NCI-H526 treated with DMSO at 0.1 percent for 48 hours (cell line): Measurements from ENCODE around the gene PTPRN2.
"Not testable (repeated sequence)": the region's sequence is repeated elsewhere in the genome, so short reads cannot be mapped to it uniquely, and the experiment has no call there.

Source experiments
- DNase-seq: peaks from one replicate; lab custom pipeline; 2025; lab: John Stamatoyannopoulos, UW

PTPRN2 gene

DNA sequence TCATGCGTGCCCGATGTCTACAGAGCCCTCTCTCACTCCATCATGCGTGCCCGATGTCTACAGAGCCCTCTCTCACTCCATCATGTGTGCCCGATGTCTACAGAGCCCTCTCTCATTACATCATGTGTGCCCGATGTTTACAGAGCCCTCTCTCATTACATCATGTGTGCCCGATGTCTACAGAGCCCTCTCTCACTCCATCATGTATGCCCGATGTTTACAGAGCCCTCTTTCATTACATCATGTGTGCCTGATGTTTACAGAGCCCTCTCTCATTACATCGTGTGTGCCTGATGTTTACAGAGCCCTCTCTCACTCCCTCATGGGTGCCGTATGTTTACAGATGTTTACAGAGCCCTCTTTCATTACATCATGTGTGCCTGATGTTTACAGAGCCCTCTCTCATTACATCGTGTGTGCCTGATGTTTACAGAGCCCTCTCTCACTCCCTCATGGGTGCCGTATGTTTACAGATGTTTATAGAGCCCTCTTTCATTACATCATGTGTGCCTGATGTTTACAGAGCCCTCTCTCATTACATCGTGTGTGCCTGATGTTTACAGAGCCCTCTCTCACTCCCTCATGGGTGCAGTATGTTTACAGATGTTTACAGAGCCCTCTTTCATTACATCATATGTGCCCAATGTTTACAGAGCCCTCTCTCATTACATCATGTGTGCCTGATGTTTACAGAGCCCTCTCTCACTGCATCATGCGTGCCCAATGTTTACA, 739.7 kb downstream of the PTPRN2 start:
- DNase-seq, result not testable (repeated sequence)

DNA sequence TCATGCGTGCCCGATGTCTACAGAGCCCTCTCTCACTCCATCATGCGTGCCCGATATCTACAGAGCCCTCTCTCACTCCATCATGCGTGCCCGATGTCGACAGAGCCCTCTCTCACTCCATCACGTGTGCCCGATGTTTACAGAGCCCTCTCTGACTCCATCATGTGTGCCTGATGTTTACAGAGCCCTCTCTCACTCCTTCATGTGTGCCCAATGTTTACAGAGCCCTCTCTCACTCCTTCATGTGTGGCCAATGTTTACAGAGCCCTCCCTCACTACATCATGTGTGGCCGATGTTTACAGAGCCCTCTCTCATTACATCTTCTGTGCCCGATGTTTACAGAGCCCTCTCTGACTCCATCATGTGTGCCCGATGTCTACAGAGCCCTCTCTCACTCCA, 740.9 kb downstream of the PTPRN2 start:
- not testable (repeated sequence) for DNase-seq

DNA sequence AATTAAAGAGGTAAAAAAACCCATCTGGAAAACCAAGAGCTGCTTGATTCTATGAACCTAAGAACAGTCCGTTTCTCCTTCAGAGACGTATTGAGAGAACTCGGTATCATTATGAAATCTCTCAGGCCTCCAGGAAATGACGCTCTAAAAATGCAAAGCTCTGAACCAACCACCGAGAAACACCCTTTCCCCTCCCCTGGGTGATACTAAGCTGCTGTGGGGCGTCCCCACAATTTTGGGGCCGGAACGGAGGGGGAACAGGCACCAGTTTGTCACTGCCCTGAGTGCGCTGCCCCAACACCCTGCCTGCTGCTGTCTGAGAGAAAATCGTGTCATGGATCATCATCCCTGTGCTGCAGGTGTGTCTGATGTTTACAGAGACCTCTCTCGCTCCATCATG, 741.4 kb downstream of the PTPRN2 start:
- DNase-seq, result no peak

DNA sequence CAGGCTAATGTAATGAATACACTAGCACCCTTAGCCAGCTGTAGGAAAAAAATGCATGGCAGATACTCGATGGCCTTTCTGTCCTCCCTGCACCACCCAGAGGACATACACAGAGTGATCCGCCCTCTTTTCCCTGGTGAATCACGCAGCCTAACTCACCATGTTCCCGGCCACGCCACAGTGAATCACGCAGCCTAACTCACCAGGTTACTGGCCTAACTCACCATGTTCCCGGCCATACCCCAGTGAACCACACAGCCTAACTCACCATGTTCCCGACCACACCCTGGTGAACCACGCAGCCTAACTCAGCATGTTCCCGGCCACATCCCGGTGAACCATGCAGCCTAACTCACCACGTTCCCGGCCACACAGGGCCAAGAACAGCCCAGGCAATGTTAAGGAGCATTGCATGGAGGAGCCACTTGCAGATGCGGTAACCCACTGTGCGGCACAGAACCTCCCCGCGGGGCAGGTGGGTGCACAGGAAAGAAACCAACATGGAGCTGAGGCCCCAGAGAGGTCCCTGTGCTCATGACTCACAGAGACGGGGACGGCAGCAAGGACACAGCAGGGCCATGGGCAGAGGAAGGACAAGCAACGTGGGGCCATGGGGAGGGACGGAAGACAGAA, 742.3 kb downstream of the PTPRN2 start:
- DNase-seq, result no peak

DNA sequence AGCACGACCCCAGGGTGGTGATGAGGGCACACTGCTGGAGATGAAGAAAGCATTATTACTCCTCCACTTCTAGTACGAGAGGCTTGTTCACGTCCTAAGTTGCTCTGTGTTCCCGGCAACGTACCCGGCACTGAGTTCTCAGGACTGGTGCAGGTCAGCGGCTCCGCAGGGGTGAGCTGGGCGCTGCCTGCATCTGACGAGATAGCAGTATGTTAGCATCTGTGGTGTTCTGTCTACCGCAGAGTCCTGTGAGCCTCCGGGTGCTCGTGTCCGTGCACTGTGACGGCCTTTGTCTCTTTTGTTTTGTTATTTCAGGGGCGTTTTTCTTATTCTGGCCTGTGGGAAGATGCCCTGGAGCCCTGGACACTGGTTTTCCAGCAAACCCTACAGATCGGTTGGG, 743.0 kb downstream of the PTPRN2 start:
- DNase-seq, result no peak

DNA sequence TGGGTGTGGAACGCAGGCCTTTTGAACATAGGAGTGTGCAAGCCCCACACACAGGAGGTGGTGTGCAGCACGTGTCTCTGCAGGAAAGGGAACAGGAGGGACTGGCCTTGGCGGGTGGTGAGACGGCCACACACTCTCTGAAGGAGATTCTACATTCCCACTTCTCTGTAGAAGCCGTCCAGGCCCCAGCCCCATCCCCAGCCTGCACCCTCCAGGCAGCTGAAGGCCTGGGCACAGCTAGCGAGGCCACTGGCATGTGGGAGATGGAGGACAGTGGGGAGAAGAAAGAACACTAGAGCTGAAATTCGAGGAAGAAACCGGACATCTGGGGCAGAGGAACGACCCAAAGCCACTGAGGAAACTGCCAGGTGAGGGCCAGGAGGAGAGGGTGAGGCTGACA, 743.5 kb downstream of the PTPRN2 start:
- no peak for DNase-seq

DNA sequence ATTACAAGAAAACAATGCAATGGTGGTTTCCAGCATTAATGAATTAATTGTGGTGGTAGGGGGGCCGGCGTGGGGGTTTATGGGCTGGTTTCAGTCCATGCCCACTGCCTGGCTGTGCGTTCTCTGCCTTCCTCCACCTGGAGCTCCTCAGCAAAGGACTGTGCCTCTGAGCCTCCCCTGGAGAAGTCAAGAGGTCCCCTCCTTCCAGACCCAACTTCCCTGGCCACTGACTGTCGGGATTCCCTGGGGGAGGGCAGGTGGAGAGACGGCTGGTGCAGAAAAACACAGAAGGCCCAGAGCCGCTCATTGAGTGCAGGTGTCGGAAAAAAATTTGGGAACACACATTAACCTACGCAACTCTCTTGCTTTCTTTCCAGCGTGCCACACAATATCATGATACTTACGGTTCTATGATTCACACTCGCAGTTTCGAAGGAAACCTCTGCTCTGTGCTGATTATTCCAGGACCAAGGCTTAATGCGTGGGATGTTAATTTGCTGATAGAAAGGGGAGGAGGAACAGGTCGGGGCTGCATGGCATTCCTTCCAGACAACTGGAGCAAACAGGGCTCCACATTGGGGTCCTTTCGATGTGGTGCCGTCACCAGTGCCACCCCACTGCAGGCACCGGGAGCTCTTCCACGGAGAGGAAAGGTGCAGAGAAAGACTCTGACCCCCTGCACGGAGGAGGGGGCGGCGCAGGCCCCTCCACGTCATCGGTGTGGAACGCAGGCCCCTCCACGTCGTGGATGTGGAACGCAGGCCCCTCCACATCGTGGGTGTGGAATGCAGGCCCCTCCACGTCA, 744.1 kb downstream of the PTPRN2 start:
- DNase-seq, result no peak

DNA sequence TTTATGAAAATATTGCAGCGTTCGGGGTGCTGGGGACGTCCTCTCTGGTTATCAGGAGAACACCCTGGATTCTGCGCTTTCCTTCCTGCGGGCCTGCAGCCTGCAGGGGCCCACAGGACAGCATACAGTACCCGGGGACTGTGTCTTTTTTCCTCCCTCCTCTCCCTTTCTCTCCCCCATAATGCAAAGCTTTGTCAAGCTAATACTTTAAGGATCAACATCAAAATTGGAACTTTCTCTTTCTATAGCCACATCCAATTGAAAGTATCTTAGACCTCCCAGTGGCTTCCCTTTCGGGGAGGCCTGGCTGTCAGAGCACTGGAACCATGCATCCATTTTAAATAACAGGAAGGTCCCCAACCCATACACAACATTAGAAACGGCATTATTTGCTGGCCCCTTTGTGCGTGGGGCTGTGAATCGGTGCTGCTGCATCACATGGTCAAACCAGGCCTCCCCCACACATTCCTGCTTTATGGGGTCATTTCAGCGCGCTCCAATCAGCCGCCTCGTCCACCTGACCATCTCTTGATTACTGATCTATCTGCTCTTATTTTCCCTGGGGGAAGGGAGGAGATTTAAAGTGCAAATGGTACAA, 745.8 kb downstream of the PTPRN2 start:
- DNase-seq, result no peak

DNA sequence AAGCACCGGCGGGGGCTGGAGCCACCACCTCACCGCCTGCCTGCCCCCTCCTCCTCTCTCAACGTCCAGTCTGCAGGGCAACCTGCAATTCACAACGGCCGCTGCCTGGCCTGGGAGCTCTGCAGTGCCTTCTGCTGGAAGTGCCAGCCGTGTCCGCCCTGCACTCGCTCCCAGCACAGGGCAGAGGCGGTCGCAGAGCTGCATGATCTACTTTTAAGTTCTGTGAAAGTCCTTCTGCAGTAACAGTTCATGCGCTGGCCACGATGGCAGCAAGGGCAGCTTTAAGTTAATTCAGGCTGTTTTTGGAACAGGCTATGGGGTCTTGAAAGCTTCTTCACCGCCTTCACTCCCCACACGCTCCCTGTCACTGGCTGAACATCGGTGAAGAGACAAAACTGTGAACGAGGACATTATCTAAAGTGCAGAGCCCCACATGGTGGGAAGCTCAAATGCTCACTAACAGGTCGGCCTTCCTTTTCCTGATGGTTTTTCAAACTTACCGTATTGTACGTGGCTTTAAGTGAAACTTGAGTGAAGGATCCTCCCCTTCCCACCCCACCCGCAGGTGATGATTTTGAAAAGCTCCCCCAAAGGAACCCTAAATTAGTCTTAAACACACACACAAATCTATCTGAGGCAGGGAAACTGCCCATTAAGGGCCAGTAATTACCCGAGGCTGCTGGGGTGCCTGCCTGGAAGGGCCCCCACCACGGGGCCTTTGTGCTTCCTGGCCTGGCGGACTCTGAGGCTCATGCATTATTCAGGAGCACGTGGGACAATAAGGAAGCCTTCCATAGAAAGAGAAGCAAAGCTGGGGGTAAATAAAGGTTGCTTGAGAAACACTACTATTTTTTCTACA, 746.5 kb downstream of the PTPRN2 start:
- DNase-seq, result no peak

DNA sequence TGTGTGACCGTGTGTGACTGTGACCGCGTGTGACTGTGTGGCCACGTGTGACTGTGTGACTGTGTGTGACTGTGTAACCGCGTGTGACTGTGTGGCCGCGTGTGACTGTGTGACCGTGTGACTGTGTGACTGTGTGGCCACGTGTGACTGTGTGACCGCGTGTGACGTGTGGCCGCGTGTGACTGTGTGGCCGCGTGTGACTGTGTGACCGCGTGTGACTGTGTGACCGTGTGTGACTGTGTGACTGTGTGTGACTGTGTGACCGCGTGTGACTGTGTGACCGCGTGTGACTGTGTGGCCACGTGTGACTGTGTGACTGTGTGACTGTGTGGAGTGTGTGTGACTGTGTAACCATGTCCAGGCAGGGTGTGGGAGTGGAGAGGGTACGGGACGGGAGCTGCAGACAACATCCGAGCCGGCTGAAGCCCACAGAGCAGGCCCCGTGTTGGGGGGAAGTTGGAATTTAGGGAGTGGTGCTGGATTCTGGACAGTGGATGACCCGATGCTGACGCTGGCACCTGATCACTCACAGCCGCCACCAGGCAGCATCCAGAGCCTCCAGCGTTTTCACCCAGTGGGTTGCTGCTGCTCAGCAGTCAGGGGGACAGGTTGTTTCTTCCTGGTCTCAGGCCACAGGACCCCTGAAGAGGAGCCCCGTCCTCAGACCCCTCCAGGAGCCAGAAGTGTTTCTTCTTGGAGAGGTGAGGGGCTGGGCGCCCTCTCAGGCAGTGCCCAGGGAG, 747.3 kb downstream of the PTPRN2 start:
- DNase-seq, result no peak

DNA sequence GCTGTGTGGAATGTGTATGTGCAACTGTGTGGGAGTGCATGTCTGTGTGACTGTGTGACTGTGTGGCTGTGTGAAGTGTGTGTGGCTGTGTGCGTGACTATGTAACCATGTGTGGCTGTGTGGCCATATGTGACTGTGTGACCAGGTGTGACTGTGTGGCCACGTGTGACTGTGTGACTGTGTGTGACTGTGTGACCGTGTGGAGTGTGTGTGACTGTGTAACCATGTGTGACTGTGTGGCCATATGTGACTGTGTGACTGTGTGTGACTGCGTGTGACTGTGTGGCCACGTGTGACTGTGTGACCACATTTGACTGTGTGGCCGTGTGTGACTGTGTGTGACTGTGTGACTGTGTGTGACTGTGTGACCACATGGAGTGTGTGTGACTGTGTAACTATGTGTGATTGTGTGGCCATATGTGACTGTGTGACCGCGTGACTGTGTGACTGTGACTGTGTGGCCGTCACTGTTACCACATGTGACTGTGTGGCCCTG, 747.9 kb downstream of the PTPRN2 start:
- DNase-seq, result no peak

DNA sequence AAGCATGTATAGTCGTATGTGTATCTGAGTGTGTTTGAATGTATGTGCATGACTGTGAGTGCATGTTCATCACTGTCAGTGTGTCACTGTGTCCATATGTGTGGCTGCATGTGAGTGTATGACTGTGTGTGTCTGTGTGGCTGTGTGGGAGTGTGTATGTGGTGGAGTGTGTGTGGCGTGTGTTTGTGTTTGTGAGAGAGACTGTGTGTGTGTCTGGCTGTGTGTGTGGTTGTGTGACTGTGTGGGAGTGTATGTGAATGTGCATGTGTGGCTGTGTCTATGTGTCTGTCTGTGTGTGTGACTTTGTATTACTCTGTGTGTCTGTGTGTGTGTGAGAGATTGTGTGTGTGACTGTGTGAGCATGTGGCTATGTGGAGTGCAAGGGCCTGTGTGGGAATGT, 748.4 kb downstream of the PTPRN2 start:
- DNase-seq, result no peak

DNA sequence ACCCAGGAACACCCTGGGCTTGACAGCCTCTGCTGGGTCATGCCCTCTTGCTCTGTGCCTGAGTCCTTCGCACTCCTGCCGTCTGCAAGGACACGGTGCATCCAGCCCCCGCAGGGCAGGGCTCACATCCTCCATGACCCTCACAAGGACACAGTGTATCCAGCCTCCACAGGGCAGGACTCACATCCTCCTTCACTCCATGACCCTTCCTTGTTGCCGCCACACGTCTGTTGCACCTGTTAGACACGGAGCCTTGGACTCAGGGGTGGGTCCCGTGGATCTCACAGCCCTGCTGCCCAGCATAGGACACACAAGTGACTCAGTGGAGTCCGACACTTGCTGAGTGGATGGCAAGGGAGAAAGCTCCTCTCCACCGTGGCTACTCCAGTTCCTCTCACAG, 750.1 kb downstream of the PTPRN2 start:
- no peak for DNase-seq

DNA sequence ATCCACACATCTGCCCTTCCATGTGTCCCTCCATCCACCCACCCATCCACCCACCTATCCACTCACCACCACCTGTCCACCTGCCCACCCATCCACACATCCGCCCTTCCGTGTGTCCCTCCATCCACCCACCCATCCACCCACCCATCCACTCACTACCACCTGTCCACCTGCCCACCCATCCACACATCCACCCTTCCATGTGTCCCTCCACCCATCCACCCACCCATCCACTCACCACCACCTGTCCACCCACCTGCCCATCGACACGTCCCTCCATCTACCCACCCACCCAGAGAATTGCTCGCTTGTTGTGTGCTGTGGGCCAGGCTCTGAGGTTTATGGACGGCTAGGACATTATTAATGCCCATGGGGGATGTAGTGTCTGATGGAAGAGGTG, 750.6 kb downstream of the PTPRN2 start:
- no peak for DNase-seq

DNA sequence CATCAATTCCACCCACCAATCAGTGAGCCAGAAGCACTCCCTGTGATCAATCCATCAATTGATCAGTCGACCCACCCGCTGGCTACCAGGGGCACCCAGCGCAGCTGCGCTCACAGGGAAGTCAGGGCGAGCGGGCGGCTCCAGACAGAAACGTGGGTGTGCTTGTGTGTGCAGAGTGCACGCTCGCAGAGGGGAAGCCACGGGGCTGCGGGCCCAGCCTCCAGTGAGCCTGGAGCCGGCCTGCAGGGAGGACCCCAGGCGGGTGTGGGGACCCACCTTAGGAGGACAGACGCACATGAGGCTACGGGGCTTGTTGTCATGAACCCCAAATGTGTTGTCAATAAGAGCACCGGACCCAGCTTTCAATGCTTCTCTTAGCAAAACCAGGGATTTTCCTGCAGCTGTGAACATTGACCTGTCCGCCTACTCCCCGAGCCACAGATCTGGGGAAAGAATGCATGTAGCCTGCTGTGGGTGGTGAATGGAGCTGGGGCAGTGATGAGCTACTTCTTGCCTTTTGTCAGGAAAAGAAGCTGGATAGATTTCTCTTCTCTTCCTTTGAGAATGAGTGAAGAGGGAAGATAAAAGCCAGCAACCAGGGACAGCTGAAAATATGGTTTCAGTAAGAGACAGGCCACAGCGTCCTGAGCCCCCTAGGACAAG, 753.0 kb downstream of the PTPRN2 start:
- no peak for DNase-seq

DNA sequence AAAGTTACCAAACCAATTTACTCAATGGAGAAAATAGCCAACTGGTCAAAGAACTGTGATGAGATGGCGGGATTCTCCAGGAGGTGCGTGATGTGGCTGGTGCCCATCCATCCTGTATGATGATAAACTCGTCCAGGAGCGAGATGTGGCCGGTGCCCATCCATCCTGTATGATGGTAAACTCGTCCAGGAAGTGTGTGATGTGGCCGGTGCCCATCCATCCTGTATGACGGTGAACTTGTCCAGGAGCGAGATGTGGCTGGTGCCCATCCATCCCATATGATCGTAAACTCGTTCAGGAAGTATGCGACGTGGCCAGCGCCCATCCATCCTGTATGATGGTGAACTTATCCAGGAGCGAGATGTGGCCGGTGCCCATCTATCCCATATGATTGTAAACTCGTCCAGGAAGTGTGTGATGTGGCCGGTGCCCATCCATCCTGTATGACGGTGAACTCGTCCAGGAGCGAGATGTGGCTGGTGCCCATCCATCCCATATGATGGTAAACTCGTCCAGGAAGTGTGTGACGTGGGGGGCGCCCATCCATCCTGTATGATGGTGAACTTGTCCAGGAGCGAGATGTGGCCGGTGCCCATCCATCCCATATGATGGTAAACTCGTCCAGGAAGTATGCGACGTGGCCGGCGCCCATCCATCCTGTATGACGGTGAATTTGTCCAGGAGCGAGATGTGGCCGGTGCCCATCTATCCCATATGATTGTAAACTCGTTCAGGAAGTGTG, 754.6 kb downstream of the PTPRN2 start:
- DNase-seq, result no peak

DNA sequence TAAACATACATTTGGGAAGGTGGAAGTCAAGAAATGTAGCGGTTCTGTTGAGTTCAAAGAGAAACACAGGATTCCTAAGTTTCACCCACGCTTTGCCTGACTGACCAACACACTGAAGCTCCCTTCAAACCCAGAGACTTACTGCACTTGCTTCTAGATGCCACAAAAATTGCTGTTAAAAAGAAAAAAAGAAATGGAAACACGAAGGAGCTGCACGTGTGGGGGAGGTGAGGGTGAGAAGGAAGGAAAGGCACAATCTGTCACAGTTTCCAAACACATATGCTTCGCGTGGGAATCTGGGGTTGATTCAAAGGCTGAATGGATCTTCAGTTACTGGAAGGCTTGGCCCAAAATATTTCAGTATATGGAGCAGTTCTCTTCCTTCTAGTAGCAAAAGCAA, 755.2 kb downstream of the PTPRN2 start:
- no peak for DNase-seq

DNA sequence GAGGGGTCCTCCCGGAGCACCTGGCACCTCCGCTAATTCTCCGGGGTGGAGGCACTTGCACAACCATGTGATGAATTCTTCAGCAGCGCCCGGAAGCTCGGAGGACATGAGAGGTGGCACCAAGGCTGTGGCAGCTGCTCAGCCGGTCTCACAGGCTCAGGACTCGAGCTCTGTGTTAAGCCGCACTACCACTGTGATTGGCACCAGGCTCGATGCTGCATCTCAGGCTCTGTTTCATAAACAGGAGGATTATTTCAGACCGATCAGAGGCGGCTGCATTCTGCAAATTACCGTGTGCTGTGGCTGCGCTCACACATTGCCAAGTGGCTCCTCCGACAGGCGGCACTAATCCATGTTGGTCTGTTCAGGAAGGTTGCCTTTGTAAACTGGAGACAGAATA, 755.6 kb downstream of the PTPRN2 start:
- no peak for DNase-seq

DNA sequence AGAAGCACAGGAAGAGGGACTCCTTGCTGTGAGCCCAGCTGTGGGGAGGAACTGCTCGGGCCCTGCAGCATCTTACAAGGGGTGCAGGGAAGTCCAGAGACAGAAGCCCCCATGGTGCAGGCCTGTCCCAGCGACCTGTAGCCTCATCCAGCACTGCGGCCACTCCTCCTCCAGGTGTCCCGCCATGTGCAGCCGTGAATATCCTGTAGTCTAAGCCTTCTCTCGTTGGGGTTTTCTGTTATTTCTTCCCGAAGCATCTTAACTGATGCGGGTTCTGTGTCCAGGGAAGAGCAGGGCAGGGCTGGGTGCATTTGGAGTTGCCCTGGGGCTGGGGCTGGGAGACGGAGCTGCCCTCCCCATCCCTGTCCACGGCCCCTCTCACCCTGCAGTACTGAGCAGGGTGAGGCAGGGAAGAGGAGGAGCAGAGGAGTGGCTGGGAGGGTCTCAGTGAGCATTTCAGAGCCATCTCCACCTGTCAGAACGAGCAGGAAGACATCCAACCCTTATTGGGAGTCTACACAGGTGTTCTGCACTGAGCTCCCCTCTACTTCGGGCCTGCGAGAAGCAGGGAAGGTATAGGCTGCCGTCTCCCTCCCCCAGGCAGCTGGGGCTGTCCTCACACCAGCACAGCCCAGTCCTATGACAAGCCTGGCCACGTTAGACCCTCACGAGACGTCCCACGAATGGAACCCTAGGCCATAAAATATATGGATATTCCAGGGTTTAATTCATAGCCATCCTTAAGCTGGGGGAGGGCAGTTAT, 756.3 kb downstream of the PTPRN2 start:
- no peak for DNase-seq
